ENCODE results near the gene RIC1.

DNA sequence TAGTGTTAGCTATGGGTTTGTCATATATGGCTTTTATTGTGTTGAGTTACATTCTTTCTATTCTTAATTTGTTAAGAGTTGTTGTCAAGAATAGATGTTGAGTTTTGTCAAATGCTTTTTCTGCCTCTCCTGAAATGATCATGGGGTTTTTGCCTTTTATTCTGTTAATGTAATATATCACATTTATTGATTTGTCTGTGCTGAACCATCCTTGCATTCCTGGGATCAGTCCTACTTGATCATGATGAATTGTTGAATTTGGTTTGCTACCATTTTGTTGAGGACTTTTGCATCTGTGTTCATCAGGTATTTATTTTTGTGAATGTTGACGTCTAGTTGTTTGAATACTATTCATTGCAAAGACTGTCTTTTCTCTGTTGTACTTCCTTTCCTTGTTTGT, 23.9 kb downstream of the RIC1 start:
- no peak for TF ChIP-seq POLR2A (IDR thresholded peaks at IDR 0.05)
- TF ChIP-seq, protein P1, sequence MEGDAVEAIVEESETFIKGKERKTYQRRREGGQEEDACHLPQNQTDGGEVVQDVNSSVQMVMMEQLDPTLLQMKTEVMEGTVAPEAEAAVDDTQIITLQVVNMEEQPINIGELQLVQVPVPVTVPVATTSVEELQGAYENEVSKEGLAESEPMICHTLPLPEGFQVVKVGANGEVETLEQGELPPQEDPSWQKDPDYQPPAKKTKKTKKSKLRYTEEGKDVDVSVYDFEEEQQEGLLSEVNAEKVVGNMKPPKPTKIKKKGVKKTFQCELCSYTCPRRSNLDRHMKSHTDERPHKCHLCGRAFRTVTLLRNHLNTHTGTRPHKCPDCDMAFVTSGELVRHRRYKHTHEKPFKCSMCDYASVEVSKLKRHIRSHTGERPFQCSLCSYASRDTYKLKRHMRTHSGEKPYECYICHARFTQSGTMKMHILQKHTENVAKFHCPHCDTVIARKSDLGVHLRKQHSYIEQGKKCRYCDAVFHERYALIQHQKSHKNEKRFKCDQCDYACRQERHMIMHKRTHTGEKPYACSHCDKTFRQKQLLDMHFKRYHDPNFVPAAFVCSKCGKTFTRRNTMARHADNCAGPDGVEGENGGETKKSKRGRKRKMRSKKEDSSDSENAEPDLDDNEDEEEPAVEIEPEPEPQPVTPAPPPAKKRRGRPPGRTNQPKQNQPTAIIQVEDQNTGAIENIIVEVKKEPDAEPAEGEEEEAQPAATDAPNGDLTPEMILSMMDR (IDR thresholded peaks at IDR 0.05): no peak
- TF ChIP-seq POLR2AphosphoS5 (IDR thresholded peaks at IDR 0.05): no peak

Measured in prostate gland (tissue), 2 donors.